Measurements from ENCODE around the gene ISG15.

The ISG15 gene

GRCh38 chr1:1013105-1013921 lies at the start of gene ISG15:
Gene ISG15, plus strand, starts transcription at chr1:1013497. Its CDS starts 77 bp downstream, at chr1:1013574.
- peak; percentile 56 for DNase-seq

DNA sequence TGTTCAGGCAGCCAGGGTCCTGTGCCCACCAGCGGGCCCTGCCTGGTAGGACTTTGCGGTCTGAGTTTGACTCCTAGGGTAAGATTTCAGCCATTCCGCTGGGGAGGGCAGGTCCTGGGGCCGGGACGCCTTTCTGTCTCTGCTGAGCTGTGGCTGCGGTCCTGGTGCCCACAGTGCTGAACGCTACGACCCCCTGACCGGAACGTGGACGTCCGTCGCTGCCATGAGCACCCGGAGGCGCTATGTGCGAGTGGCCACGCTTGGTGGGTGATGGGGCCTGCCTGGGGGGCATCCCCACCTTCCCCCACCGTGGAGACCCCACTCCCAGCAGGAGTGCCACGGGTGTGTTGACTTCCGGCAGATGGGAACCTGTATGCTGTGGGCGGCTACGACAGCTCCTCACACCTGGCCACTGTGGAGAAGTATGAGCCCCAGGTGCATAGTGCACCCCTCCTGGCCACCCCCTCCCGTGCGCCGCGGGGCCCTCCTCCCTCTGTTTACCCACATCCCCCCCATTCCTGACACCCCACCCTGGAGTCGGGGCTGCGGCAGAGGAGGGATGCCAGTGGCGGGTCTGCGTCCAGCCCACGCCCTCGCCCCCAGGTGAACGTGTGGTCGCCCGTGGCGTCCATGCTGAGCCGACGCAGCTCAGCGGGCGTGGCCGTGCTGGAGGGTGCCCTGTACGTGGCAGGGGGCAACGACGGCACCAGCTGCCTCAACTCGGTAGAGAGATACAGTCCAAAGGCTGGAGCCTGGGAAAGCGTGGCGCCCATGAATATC lies 49.4 kb upstream of the ISG15 start:
- no peak for DNase-seq

GRCh38 chr1:964691-965525 lies 48.4 kb upstream of the ISG15 start:
- DNase-seq = no peak

DNA sequence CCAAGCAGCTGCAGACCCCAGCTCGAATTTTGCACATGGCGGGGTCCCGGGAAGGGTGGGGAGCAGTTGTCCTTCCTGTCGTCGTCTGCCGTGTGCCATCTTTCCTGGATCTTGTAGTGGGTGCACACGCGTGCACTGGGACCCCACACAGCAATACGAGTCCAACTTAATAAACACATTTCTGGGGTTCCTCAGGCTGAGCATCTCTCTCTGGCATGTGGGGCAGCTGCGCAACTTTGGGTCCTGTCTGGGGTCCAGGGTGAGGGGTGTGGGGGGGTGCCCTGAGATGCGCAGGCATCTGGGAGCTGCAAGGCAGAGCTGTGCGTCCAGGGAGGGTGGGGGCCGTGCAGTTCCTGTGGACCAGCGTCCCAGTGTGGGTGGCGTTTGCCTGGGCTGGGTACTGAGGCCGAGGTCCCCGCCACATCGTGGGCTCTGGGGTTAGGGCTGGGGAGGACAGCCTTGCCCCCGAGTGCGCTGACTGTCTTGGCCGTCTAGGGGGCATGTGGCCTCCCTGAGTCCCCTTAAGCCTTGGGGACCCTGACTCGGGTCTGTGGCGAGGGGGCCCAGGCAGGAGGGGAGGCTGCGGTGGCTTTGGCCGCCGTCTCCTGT lies 47.7 kb upstream of the ISG15 start:
- DNase-seq = no peak

- no peak for DNase-seq
Observed at GRCh38 chr1:966135-966703, 47.1 kb upstream of the ISG15 start, which contains the start of gene PLEKHN1. Gene PLEKHN1, plus strand, starts transcription at chr1:966482. Its CDS starts 50 bp downstream, at chr1:966532.

- DNase-seq = no peak
Observed at GRCh38 chr1:966704-967300, 46.5 kb upstream of the ISG15 start.

DNA sequence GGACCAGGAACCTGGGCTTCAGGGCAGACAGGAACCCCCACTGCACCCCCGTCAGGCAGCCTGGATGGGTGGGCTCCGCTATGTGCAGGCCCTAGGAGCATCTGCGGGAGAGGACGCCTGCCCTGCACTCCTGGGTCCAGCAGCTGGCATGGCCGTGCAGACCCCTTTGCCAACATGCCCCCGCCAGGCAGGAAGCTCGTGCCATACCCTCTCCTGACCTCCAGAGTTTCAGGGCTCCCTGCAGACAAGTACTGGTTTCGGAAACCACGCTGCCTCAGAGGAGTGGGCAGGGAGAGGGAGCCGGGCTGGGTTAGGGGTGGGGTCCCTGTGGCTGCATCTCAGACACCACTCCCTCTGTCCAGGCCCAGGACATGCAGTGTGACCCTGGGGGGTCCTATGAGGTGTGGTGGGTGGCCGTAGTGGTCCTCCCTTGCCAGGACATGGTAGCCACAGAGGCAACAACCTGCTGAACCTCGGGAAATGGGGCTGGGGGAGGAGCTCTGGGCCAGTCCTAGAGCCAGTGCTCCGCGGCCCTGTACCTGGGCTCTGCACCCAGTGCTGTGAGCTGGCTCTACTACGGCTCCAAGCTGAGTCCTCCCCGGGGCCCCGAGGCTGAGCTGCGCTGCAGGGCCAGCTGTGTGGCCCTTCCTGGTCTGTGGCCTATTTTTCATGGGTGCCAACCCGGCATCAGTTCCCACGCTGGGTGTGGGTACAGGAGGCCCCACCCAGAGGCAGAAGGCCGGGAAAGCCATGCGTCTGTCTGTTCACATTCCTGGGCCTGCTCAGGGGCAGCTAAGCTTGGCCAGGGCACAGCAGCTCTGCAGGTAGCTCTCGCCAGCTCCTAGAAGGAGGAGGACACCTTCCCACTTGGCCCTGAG lies 45.6 kb upstream of the ISG15 start:
- no peak for DNase-seq

DNA sequence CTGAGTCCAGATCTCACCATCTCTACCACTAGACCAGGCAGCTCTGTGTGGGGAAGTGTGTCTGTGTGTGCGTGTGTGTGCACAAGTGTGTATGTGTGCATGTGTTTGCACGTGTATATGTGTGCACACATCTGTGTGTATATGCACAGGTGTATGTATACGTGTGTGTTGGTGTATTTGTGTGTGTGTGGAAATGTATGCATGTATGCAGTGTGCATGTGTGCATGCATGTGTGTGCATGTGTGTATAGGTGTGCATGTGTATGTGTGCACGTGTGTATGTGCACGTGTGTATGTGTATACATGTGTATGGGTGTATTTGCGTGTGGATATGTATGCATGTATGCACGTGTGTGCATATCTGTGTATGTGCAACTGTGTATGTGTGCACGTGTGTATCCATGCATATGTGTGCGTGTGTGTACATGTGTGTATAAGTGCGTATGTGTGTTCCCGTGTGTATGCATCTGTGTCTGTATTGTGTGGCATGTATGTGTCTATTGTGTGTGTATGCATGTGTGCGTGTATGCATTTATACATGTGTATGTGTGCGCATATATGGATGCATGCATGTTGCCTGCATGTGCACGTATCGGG lies 43.9 kb upstream of the ISG15 start:
- DNase-seq = no peak

- no peak for DNase-seq
Observed at GRCh38 chr1:970242-970972, 42.9 kb upstream of the ISG15 start.

GRCh38 chr1:970973-971730 lies 42.1 kb upstream of the ISG15 start:
- no peak for DNase-seq

DNA sequence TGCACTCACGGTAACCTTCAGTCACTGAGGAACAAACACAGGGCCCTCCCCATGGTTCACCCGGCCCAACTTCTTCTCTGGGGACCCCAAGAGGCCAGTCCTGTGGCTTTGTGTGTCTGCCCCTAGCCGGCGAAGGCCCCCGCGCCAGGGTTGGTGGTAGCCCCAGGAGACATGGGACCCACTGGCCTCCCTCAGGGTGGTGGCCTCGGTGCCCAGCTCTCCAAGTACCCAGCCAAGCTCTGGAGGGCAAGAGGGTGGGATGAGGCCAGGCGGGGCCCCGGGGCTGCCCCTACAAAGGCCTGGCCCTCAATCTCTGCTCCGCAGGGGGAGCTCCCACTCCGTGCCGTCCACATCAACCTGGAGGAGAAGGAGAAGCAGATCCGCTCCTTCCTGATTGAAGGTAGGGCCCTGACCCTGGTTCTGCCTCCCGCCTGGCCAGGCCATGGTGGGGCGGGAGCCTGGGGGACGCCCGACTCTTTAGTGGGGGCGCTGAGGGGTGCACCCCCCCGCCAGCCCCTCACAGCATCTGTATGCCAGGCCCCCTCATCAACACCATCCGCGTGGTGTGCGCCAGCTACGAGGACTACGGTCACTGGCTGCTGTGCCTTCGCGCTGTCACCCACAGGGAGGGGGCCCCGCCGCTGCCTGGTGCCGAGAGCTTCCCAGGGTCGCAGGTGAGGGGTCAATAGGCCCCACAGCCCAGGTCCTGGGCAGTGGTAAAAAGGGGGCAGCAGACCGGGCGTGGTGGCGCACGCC lies 41.4 kb upstream of the ISG15 start:
- no peak for DNase-seq

GRCh38 chr1:972726-973458 lies 40.4 kb upstream of the ISG15 start:
- no peak for DNase-seq

- no peak for DNase-seq
Observed at GRCh38 chr1:973459-974292, 39.6 kb upstream of the ISG15 start.

DNA sequence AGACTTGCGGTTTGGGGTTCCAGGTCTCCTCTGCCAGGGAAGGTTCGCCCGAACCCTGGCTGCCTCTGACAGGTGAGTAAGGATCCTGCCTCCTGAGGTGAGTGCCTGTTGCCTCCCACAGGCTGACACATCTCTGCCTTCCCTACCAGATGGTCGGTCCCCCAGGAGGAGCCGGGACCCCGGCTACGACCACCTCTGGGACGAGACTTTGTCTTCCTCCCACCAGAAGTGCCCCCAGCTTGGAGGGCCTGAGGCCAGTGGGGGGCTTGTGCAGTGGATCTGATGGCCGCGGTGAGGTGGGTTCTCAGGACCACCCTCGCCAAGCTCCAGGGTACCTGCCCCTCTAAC lies 39.0 kb upstream of the ISG15 start:
- DNase-seq = no peak

GRCh38 chr1:974687-975328 lies 38.5 kb upstream of the ISG15 start:
- no peak for DNase-seq

DNA sequence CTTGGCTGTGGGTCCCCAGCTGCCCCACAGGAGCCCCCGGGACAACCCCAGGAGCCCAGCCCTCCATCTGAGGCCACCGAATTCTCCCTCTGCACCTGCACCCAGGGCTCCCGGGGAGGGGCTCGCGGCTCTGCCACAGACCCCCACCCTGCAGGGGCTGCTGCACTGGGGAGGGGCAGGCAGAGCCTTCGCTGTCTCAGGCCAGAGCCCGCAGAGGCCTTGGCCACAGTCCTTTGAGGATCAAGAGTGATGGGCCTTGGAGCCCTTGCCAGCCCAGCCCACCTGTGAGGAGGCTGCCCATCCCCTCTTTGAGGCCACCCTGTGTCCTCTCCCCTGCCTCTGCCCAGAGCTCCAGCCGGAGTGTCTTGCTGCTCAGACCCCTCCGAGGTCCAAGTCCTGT lies 37.9 kb upstream of the ISG15 start:
- DNase-seq = no peak
